HUDEP-2 (cell line): ENCODE measurements around the gene PCDHGA4.
"Not testable (repeated sequence)": the region's sequence is repeated elsewhere in the genome, so short reads cannot be mapped to it uniquely, and the experiment has no call there.

Experiments
- DNase-seq, 76 experiments: peaks; one replicate each; lab custom pipeline; 2025; ENCODE audit not compliant: unreplicated experiment in 76 of 76; lab: John Stamatoyannopoulos, UW

The PCDHGA4 gene

DNA sequence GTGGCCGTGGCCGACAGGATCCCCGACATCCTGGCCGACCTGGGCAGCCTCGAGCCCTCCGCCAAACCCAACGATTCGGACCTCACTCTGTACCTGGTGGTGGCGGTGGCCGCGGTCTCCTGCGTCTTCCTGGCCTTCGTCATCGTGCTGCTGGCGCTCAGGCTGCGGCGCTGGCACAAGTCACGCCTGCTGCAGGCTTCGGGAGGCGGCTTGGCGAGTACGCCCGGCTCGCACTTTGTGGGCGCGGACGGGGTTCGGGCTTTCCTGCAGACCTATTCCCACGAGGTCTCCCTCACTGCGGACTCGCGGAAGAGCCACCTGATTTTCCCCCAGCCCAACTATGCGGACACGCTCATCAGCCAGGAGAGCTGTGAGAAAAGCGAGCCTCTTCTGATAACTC lies 8.8 kb upstream of the PCDHGA4 start:
- DNase-seq: not testable (repeated sequence)

DNA sequence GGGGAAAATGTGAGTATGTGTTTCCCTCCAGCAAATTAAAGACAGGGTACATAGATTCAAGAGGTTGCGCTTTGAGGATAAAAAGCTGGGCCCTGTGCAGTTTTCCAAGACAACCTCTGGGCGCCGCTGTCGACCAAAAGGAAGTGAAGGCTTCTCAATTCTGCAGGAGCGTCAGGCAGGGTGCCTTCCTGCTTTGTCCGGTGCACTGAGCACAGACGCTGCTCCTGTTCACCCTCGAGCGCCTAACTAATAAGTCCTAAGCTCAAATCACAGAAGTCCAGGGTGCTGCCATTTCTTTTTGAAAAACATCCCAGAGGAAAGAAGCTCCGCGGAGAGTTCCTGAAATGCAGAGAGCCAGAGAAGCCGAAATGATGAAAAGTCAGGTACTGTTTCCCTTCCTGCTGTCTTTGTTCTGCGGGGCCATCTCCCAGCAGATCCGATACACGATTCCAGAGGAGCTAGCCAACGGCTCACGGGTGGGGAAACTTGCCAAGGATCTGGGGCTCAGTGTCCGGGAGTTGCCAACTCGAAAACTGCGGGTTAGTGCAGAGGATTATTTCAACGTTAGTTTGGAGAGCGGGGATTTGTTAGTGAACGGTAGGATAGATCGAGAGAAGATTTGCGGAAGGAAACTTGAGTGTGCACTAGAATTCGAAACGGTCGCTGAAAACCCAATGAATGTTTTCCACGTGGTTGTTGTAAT lies 4.8 kb upstream of the PCDHGA4 start, which contains the start of gene PCDHGB1:
Gene PCDHGB1, plus strand, starts transcription at position 183 of the 703 bp plus-strand sequence. Its CDS starts 162 bp downstream, at position 345.
- peak in 1 of 76 experiments; percentile 1 for DNase-seq

DNA sequence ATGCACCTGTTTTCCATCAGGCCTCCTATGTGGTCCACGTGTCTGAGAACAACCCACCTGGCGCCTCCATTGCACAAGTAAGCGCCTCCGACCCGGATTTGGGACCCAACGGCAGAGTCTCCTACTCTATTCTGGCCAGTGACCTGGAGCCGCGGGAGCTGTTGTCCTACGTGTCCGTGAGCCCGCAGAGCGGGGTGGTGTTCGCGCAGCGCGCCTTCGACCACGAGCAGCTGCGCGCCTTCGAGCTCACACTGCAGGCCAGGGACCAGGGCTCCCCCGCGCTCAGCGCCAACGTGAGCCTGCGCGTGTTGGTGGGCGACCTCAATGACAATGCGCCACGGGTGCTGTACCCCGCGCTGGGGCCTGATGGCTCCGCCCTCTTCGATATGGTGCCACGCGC lies 3.2 kb upstream of the PCDHGA4 start:
- DNase-seq: no peak

DNA sequence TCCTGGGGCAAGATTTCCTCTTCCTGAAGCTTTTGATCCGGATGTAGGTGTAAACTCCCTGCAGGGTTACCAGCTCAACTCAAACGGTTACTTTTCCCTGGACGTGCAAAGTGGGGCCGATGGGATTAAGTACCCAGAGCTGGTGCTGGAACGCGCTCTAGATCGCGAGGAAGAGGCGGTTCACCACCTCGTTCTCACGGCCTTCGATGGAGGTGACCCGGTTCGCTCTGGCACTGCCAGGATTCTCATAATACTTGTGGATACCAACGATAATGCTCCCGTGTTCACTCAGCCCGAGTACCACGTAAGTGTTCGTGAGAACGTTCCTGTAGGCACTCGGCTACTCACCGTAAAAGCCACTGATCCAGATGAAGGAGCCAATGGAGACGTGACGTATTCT lies 820 bp downstream of the PCDHGA4 start:
- no peak for DNase-seq

DNA sequence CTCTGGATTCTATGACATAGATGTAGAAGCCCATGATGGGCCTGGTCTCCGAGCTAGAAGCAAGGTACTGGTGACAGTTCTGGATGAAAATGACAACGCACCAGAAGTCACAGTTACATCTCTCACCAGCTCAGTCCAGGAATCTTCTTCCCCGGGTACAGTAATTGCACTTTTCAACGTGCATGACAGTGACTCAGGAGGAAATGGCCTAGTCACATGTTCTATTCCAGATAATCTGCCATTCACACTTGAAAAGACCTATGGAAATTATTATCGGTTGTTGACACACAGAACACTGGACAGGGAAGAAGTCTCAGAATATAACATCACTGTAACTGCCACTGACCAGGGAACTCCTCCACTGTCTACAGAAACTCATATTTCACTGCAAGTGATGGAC lies 1.3 kb downstream of the PCDHGA4 start:
- no peak for DNase-seq

DNA sequence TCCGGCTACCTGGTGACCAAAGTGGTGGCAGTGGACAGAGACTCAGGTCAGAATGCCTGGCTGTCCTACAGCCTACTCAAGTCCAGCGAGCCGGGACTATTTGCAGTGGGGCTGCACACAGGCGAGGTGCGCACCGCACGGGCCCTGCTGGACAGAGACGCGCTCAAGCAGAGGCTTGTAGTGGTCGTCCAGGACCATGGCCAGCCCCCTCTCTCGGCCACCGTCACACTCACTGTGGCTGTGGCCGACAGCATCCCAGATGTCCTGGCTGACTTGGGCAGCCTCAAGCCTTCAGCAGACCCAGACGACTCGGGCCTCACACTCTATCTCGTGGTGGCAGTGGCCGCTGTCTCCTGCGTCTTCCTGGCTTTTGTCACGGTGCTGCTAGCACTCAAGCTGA lies 2.1 kb downstream of the PCDHGA4 start:
- DNase-seq: no peak

DNA sequence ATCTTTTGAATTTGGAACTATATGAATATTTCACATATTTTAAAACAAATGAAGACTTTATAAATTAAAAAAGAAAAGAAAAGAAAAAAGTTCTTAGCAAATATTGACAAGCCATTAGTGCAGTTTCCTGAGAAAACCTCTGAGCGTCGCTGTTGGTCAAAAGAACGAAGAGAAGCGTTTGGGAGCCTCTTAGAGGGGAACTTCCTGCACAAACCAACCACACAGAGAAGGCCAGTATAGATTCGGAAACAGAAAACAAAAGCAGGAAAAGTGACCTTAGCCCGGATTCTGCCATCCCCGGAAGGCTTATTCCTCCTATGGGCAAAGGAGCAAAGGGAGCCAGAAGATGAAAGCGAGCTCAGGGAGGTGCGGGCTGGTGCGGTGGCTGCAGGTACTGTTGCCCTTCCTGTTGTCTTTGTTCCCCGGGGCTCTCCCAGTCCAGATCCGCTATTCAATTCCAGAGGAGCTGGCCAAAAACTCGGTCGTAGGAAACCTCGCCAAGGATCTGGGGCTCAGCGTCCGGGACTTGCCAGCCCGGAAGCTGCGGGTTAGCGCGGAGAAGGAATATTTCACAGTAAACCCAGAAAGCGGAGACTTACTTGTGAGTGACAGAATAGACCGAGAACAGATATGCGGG lies 5.1 kb downstream of the PCDHGA4 start, which contains the start of gene PCDHGB2:
Gene PCDHGB2, plus strand, starts transcription at position 205 of the 637 bp plus-strand sequence. Its CDS starts 142 bp downstream, at position 347.
- DNase-seq: no peak

DNA sequence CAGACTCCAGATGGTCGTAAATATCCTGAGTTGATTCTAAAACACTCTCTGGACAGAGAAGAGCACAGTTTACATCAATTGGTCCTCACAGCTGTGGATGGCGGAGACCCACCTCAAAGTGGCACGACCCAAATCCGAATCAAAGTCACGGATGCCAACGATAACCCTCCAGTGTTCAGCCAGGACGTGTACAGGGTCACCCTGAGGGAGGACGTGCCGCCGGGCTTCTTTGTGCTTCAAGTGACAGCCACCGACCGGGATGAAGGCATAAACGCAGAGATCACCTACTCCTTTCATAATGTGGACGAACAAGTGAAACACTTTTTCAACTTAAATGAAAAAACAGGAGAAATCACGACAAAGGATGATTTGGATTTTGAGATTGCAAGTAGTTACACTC lies 5.9 kb downstream of the PCDHGA4 start:
- DNase-seq: no peak

DNA sequence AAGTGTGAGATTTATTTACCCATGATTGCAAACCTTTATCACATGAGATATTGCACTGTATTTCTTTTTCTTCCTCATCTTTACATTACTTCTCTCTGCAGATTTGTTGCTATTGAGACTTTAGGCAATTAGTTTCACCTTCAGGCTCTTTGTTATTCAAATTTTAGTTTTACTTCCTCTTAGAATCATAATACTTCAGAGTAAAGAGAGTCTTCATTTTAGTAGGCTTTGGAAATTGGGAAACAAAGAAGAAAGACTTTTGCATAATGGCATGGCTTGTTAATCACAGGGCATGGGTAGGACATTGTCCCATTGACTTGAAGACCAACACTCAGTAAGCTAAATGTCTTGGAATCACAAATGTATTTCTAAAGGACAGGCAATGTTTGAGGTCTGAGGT lies 7.9 kb downstream of the PCDHGA4 start:
- DNase-seq: no peak

DNA sequence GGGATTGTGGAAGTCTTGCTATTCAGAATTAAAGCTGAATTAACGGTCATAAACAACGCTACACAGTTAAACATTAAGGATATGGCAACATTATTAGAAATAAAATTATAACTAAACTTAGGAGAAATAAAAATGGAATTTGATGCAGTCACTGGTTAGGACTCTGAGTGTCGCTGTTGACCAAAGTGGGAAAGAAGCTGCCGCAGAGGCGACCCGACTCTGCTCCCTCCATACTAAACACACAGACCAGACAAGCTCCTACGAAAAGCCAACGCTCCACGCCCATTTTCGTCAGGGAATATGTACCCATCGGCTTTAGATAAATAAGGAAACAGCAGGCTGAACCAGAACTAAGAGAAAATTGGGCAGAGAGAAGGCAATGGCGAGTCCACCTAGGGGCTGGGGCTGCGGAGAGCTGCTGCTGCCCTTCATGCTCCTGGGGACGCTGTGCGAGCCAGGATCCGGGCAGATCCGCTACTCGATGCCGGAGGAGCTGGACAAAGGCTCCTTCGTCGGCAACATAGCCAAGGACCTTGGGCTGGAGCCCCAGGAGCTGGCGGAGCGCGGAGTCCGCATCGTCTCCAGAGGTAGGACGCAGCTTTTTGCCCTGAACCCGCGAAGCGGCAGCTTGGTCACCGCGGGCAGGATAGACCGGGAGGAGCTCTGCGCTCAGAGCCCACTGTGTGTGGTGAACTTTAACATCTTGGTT lies 9.3 kb downstream of the PCDHGA4 start, which contains the start of gene PCDHGA5:
Gene PCDHGA5, plus strand, starts transcription at position 211 of the 709 bp plus-strand sequence. Its CDS starts 169 bp downstream, at position 380.
- DNase-seq: no peak

DNA sequence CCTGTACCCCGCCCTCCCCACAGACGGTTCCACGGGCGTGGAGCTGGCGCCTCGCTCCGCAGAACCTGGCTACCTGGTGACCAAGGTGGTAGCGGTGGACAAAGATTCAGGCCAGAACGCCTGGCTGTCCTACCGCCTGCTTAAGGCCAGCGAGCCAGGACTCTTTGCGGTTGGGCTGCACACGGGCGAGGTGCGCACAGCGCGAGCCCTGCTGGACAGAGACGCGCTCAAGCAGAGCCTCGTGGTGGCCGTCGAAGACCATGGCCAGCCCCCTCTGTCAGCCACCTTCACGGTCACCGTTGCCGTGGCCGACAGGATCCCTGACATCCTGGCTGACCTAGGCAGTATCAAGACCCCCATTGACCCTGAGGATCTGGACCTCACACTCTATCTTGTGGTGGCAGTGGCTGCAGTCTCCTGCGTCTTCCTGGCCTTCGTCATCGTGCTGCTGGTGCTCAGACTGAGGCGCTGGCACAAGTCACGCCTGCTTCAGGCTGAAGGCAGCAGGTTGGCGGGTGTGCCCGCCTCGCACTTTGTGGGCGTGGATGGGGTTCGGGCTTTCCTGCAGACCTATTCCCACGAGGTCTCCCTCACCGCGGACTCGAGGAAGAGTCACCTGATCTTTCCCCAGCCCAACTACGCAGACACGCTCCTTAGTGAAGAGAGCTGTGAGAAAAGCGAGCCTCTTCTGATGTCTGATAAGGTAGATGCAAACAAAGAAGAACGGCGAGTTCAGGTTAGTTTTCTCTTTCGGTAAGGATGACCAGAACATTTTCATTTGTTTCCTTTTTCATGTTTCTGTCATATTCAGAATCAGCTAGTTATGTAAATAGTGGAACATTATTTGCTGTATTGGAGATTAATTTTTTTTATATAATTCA lies 11.4 kb downstream of the PCDHGA4 start:
- DNase-seq: no peak

DNA sequence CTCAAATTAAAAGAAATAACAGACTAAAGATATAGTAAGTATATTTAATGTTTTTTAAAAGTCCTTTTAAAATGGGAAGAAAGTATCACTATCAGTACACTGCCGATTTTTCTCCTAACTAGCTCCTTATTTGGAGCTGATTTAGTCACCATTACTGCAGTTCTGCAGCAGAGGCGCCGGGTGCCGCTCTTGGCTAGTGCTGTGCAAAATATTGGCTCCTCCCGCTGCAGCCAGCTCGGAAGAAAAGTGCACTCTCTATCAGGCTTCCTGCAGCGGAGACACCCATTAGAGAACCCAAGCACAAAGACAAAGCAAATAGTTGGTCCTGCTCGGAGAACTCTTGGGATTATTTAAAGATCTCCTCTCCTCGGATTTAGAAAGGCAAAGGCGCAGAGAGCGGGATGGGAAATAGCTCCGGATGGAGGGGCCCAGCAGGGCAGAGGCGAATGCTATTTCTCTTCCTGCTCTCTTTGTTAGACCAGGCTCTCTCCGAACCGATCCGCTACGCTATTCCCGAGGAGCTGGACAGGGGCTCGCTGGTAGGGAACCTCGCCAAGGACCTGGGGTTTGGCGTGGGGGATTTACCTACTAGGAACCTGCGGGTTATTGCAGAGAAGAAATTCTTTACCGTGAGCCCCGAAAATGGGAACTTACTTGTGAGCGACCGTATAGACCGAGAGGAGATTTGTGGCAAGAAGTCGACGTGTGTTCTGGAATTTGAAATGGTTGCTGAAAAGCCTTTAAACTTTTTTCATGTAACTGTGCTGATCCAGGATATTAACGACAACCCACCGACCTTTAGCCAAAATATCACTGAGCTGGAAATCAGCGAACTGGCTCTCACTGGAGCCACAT lies 15.4 kb downstream of the PCDHGA4 start, which contains the start of gene PCDHGB3:
Gene PCDHGB3, plus strand, starts transcription at position 249 of the 855 bp plus-strand sequence. Its CDS starts 153 bp downstream, at position 402.
- DNase-seq: peak in 18 of 76 experiments; percentile 1 to 38 (median 12)

DNA sequence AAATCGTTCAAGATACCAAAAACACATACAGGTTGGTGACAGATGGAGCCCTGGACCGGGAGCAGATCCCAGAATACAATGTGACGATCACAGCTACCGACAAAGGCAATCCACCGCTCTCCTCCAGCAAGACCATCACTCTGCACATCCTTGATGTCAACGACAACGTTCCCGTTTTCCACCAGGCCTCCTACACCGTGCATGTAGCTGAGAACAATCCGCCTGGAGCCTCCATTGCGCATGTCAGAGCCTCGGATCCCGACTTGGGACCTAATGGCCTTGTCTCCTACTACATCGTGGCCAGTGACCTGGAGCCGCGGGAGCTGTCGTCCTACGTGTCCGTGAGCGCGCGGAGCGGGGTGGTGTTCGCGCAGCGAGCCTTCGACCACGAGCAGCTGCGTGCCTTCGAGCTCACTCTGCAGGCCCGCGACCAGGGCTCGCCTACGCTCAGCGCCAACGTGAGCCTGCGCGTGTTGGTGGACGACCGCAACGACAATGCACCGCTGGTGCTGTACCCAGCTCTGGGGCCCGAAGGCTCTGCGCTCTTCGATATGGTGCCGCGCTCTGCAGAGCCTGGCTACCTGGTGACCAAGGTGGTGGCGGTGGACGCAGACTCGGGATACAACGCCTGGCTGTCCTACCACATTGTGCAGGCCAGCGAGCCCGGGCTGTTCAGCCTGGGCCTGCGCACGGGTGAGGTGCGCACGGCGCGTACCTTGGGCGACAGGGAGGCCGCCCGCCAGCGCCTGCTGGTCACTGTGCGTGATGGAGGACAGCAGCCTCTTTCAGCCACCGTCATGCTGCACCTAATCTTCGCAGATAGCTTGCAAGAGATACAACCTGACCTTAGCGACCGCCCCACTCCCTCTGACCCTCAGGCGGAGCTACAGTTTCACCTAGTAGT lies 17.0 kb downstream of the PCDHGA4 start:
- no peak for DNase-seq

DNA sequence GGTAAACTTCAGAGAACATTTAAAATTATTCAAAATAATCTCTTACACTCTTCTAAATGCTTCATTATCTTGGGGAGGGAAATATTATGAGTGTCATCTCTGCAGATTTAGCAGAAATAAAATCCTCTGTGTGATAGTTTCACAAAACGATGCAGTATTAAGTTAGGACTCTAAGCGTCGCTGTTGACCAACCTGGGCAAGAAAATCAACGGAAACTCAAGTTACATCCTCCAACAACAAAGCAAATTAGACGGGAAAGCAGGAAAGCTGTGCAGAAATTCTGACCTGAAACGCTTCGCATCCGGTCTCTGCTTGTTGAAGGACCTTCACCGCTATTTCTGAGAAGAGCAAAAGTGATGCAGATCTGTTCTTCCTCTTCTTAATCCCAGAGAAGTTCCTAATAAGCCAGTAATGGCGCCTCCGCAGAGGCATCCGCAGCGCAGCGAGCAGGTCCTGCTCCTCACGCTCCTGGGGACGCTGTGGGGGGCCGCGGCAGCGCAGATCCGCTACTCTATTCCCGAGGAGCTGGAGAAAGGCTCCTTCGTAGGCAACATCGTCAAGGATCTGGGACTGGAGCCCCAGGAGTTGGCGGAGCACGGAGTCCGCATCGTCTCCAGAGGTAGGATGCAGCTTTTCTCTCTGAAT lies 19.0 kb downstream of the PCDHGA4 start, which contains the start of gene PCDHGA6:
Gene PCDHGA6, plus strand, starts transcription at position 219 of the 645 bp plus-strand sequence. Its CDS starts 193 bp downstream, at position 412.
- peak in 1 of 76 experiments; percentile 1 for DNase-seq

DNA sequence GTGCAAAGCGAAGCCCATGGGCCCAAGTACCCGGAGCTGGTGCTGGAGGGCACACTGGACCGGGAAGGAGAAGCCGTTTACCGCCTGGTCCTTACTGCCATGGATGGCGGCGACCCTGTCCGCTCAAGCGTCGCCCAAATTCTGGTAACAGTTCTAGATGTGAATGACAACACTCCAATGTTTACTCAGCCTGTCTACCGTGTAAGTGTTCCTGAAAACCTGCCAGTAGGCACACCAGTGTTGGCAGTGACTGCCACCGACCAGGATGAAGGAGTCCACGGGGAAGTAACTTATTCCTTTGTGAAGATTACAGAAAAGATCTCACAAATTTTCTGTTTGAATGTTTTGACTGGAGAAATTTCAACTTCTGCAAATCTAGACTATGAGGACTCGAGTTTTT lies 19.8 kb downstream of the PCDHGA4 start:
- no peak for DNase-seq

DNA sequence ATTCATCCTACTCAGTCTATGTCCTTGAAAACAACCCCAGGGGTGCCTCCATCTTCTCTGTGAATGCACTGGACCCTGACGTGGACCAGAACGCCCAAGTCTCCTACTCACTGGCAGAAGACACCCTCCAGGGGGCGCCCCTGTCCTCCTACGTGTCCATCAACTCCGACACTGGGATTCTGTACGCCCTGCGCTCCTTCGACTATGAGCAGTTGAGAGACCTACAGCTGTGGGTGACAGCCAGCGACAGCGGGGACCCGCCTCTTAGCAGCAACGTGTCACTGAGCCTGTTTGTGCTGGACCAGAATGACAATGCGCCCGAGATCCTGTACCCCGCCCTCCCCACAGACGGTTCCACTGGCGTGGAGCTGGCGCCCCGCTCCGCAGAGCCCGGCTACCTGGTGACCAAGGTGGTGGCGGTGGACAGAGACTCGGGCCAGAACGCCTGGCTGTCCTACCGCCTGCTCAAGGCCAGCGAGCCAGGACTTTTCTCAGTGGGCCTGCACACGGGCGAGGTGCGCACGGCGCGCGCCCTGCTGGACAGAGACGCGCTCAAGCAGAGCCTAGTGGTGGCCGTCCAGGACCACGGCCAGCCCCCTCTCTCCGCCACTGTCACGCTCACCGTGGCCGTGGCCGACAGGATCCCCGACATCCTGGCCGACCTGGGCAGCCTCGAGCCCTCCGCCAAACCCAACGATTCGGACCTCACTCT lies 20.8 kb downstream of the PCDHGA4 start:
- DNase-seq: peak in 1 of 76 experiments; percentile 3
